GM21529 (cell line): ENCODE data around the gene LRRC27.

Source experiments
- ATAC-seq: cut with Tn5 transposase; IDR thresholded peaks from one replicate; pipeline ENCODE4 v1.9.1; 2021; ENCODE audit not compliant: unreplicated experiment

The LRRC27 gene

GRCh38 chr10:132410779-132411532 is 79.0 kb downstream of the LRRC27 start:
- no peak for ATAC-seq

DNA sequence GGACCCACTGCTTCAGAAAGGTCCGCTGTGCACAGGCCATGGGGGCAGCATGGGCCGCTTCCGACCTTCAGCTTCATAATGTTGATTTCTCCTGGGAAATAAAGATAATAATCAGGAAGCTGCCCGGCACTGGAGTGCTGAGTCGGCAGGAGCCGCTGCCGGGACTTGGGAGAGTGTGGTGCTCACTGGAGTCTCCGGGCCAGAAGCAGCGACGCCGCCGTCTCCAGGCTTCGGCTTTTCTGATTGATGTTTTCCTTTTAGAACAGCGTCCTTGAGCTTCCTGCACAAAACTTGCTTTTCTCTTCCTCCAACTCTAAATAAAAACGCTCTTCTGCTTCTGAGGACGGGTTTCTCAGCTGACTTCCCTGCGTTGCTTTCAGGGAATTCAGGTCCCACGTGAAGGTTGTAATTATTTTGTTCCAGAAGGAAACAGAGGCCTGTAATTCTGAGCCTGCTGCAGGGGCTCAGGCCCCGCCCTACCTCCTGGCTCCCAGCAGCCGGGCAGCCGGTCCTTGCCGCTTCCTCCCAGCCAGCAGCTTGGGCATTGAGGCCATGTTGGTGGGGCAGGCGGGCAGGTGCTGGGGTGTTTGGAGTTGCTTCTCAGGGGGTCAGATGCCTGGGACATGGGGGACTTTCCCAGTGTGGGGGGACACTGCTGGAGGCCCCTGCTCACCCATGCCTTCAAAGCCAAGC is 79.7 kb downstream of the LRRC27 start:
- ATAC-seq, result no peak

DNA sequence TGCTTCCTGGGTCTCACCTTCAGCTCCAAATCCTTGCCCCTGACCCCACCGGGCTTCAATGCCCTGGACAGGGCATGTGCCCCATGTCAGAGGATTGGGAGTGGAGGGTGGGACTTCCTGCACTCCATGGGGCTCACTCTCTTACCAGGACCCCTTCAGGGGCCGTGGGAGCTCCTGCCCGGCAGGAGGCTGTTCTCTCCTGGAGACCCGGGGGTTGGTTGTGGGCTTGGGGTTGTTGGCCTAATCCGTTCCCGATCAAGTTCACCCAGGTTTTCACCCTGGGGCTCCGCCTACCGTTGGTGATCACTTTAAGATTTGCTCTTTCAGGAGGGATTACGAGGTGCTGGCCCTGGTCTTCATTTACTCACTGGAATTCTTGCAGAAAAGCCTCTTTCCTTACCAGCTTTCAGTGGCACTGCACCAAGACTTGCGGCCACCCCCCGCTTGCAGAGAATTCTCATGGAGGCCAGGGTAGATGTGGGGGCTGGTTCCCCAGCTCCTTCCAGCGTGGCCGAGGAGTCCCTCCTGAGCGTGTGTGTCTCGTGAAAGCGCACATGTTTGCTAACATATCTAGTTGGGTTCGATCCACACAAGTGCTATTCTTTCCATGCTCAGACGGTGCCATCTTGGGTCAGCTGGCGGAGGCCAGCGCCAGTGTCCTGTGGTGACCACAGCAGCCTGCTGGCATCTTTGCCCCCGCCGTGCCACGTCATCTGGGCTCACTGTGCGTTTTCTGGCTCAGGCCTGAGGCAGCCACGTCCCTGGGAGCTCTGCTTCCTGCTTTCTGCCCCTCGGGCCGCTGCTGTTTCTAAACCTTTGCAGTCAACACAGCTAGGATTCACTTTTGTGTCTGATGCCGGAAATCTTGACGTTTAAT is 80.6 kb downstream of the LRRC27 start:
- no peak for ATAC-seq

GRCh38 chr10:132413226-132414205 is 81.5 kb downstream of the LRRC27 start:
- ATAC-seq, result no peak

DNA sequence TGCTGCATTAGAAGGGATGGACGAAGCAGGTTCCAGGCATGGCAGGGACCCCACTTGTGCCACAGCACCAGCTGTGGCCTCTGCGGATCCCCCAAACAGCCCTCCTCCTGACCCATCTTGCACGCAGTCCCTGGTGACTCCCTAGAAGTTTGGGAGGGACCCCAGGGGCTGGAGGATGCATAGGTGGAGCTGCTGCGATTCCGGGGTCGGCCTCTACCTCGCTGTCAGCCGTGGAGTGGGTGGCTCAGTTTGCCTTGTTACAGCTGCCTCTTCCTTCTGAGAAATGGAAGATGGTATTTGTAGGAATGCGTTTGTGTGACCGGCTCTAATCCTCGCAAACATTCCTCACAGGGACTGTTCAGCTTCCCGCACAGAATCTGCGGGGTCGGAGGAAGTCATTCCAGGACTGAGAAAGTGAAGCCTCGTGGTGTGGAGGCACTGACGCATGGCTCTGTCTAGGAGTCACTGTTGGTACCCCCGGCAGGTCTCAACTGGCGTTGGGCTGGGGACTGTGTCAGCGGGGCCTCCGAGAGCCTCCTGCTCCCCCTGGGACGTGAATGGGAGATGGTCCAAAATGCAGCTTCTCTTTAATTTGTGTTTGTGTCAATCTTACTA is 82.5 kb downstream of the LRRC27 start:
- ATAC-seq, result no peak

- no peak for ATAC-seq
Observed at GRCh38 chr10:132415255-132415654, 83.3 kb downstream of the LRRC27 start.

GRCh38 chr10:132415956-132416355 is 84.0 kb downstream of the LRRC27 start:
- ATAC-seq, result no peak

DNA sequence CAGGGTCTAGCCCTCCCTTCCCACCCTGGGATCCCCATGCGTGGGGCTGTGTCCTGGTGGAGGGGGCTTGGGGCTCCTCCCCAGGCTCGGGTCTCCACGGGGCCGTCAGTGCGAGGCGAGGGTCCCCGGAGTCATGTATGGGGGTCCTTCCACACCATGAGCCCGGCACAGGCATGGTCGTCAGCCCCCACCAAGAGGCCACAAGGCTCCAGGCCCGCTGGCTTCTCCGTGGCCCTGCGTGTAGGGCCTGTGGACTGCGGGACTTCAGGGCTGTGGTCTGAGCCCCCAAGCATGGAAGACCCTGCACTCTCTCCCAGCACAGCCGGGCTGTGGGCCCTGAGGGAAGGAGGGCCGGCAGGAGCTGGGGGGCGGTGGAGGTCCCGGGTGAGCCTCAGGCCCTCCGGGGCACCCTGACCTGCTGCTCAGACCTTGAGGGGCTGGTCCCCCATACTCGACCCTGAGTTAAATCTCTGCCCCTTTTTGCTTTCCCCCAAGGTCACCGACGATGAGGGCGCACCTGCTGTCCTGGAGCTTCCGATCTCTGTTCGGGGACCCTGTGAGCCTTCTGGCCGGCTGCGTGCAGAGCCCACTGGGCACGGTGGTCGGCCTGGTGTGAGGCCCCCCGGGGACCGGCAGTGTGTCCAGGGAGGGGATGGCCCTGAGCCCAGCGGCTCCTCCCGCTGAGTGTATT is 84.7 kb downstream of the LRRC27 start:
- no peak for ATAC-seq

DNA sequence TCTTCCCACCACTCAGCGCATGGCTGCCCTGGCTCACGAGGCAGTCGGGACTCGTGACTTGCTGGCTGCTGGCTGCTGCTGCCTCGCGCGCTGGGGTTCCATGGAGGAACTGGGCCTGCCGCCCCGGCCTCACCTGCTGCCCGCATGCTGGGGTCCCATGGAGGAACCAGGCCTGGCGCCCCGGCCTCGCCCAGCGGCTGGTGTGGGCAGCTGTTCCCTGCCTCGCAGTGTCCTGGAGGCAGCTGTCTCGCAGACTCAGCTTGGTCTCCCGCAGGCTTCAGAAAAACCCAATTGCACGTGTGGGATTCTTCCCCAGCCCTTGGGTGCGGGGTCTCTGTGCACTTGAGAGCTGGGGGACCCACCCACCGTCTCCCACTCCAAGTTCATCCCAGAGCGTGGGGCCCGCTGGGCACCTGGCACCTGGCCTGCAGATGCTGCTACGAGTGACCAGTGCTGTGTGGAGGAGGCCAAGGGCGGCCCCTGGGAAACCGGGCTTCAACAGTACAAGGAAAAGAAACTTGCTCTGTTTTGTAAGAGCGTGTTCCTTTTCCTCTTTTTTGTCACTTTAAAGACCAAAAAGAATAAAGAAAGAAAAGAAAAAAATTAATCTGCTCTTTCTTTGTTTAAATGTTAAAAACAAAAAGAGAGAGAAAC is 85.4 kb downstream of the LRRC27 start:
- ATAC-seq, result no peak

- no peak for ATAC-seq
Observed at GRCh38 chr10:132417957-132418441, 86.0 kb downstream of the LRRC27 start.

- no peak for ATAC-seq
Observed at GRCh38 chr10:132418527-132419416, 86.8 kb downstream of the LRRC27 start.

- no peak for ATAC-seq
Observed at GRCh38 chr10:132419538-132420468, 87.8 kb downstream of the LRRC27 start.

GRCh38 chr10:132420469-132420980 is 88.5 kb downstream of the LRRC27 start:
- no peak for ATAC-seq

DNA sequence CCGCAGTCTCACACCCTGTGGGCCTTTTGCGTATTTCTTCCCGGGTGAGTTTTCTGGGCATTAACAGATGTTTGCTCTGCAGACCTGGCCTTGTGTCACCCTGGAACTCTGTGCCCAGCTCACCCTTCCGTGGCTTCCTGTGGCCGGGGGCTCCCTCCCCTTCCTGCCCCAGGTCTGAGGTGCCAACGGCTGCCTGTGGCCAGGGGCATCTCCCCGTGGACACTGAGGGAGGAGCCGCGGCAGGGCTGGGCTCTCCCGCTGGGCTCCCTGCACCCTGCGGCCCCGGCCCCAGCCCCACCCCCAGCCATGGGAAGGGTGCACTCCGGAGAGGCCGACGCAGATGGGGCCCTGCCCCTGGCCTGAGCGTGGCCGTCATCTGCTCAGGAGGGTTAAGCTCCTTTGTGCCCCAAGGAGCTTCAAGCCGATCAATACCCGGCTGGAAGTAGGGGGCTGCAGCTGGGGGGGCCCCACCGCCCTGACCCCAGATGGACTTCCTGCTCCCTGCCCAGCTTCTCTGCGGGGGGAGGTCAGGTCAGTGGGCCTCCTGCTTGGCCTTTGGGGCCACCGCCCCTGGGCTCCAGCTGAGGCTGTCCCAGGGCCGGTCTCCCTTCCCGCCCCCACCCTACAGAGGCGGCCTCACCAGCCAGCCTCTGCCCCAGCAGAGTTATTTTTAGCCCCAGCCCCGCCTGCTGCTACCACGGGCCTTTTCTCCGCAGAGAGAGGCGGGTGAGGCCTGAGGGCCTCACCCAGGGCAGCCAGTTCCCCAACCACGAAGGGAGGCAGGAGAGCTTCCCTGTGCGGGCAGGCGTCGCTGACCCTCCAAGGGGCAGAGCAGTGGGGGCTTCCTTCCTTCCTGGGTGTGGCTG is 89.2 kb downstream of the LRRC27 start:
- ATAC-seq, result peak; percentile 55
